ENCODE data around the gene SNN.

The SNN gene

GRCh38 chr16:11624636-11625607 lies 43.3 kb upstream of the SNN start:
- Histone ChIP-seq H3K4me1 (ENCODE audit: insufficient read depth, low read length, poor library complexity, severe bottlenecking) (peaks cover 9% of the 10 kb centered on the region), H3F3A (ENCODE audit: low read depth) (no peaks in the 10 kb centered on the region), H3K4me3 (ENCODE audit: low read length, poor library complexity, severe bottlenecking) (no peak overlapping the region), H3K36me3 (ENCODE audit: insufficient read depth, low read length) (no peaks in the 10 kb centered on the region), H3K9me2 (replicated peaks; ENCODE audit: low read depth, low read length) (no peaks in the 10 kb centered on the region), H4K20me1 (ENCODE audit: insufficient read depth, low read length, poor library complexity, severe bottlenecking) (no peaks in the 10 kb centered on the region), H3K9ac (ENCODE audit: low read depth, low read length, poor library complexity, severe bottlenecking) (no peak overlapping the region), H3K9me3 (ENCODE audit: insufficient read depth, low read depth, low read length) (no peaks in the 10 kb centered on the region), H2AFZ (ENCODE audit: low read length) (no peak overlapping the region), H3K4me2 (ENCODE audit: low read depth, low read length, poor library complexity, severe bottlenecking) (no peak overlapping the region), H3K79me2 (ENCODE audit: insufficient read depth, low read length) (no peaks in the 10 kb centered on the region), H3K27me3 (ENCODE audit: insufficient read depth, low read length, poor library complexity, severe bottlenecking) (no peaks in the 10 kb centered on the region)
- no peak for TF ChIP-seq EZH2phosphoT487 (IDR thresholded peaks at IDR 0.05; ENCODE audit: borderline replicate concordance)
- no peak for TF ChIP-seq CTCF (conservative IDR thresholded peaks at IDR 0.05; ENCODE audit: low read length)

GRCh38 chr16:11625769-11626168 lies 42.5 kb upstream of the SNN start:
- Histone ChIP-seq H3K27me3 (ENCODE audit: insufficient read depth, low read length, poor library complexity, severe bottlenecking) (no peaks in the 10 kb centered on the region), H2AFZ (ENCODE audit: low read length) (no peak overlapping the region), H3K9ac (ENCODE audit: low read depth, low read length, poor library complexity, severe bottlenecking) (no peak overlapping the region), H3K4me1 (ENCODE audit: insufficient read depth, low read length, poor library complexity, severe bottlenecking) (peaks cover 9% of the 10 kb centered on the region), H3K9me2 (replicated peaks; ENCODE audit: low read depth, low read length) (no peaks in the 10 kb centered on the region), H3K79me2 (ENCODE audit: insufficient read depth, low read length) (no peaks in the 10 kb centered on the region), H3K4me3 (ENCODE audit: low read length, poor library complexity, severe bottlenecking) (no peak overlapping the region), H4K20me1 (ENCODE audit: insufficient read depth, low read length, poor library complexity, severe bottlenecking) (no peaks in the 10 kb centered on the region), H3K4me2 (ENCODE audit: low read depth, low read length, poor library complexity, severe bottlenecking) (no peak overlapping the region), H3F3A (ENCODE audit: low read depth) (no peaks in the 10 kb centered on the region), H3K36me3 (ENCODE audit: insufficient read depth, low read length) (no peaks in the 10 kb centered on the region), H3K9me3 (ENCODE audit: insufficient read depth, low read depth, low read length) (no peaks in the 10 kb centered on the region)
- TF ChIP-seq CTCF (conservative IDR thresholded peaks at IDR 0.05; ENCODE audit: low read length), result no peak
- no peak for TF ChIP-seq EZH2phosphoT487 (IDR thresholded peaks at IDR 0.05; ENCODE audit: borderline replicate concordance)

GRCh38 chr16:11626657-11627291 lies 41.5 kb upstream of the SNN start:
- Histone ChIP-seq H3K9me3 (ENCODE audit: insufficient read depth, low read depth, low read length) (no peaks in the 10 kb centered on the region), H3K4me1 (ENCODE audit: insufficient read depth, low read length, poor library complexity, severe bottlenecking) (peaks cover 6% of the 10 kb centered on the region), H3K79me2 (ENCODE audit: insufficient read depth, low read length) (no peaks in the 10 kb centered on the region), H3K4me3 (ENCODE audit: low read length, poor library complexity, severe bottlenecking) (no peak overlapping the region), H2AFZ (ENCODE audit: low read length) (no peak overlapping the region), H3F3A (ENCODE audit: low read depth) (no peaks in the 10 kb centered on the region), H3K36me3 (ENCODE audit: insufficient read depth, low read length) (no peaks in the 10 kb centered on the region), H4K20me1 (ENCODE audit: insufficient read depth, low read length, poor library complexity, severe bottlenecking) (no peaks in the 10 kb centered on the region), H3K27me3 (ENCODE audit: insufficient read depth, low read length, poor library complexity, severe bottlenecking) (no peaks in the 10 kb centered on the region), H3K4me2 (ENCODE audit: low read depth, low read length, poor library complexity, severe bottlenecking) (no peak overlapping the region), H3K9me2 (replicated peaks; ENCODE audit: low read depth, low read length) (no peaks in the 10 kb centered on the region), H3K9ac (ENCODE audit: low read depth, low read length, poor library complexity, severe bottlenecking) (no peak overlapping the region)
- TF ChIP-seq CTCF (conservative IDR thresholded peaks at IDR 0.05; ENCODE audit: low read length) (no peak), EZH2phosphoT487 (IDR thresholded peaks at IDR 0.05; ENCODE audit: borderline replicate concordance) (no peak)
